Gastroesophageal sphincter (tissue), 3 donors: ENCODE measurements around the gene HELQ.

Experiments
- CTCF ChIP-seq, 4 experiments: fragments of 200-600 bp in 2 of 4; fragments of 450-650 bp in 2 of 4; sonication (generic) in 1 of 4; IDR thresholded peaks; one replicate each; pipeline ENCODE4 v1.5.1; 2017 to 2019; ENCODE audit warnings: antibody characterized with exemption in 4 of 4, mild to moderate bottlenecking in 2 of 4, moderate library complexity in 2 of 4
- EP300 ChIP-seq: sonication (generic); formaldehyde crosslinking; IDR thresholded peaks from one replicate; pipeline ENCODE4 v1.6.1; 2017; ENCODE audit warnings: antibody characterized with exemption, mild to moderate bottlenecking

DNA sequence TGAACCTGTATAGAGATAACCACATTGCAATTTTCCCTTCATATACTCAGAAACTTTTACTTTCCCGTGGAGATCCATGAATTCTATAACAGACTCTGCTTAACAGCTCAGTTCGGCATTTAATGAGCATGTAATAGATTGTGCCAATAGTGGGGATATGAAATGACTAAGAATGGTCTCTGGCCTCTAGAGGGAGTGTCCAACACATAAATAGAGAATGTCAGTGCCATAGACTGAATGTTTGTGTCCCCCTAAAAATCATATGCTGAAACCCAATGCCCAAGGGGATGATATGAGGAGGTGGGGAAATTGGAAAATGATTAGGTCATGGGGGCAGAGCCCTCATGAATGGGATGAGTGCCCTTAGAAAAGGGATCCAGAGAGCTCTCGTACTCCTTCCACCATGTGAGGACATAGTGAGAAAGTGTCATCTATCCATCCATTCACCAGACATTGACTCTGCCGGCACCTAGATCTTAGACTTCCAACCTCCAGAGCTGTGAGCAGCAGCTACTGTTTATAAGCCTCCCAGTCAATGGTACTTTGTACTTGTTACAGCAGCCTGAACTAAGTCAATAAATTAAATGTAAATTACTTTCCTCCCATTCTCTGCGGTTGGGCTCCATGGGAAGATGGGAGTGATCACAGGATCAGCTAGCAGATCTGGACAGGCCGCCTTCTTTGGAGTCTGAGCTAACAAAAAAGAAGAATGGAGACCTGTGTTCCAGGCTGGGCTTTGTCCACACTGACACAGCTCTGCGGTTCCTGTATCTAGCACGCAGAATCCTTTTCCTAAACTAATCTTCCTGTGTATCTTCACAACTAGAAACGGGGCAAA, 92.9 kb downstream of the HELQ start:
- TF ChIP-seq CTCF (IDR thresholded peaks at IDR 0.05) (no peak), EP300 (no peak)
